ENCODE results near the gene EBF3.

The EBF3 gene

DNA sequence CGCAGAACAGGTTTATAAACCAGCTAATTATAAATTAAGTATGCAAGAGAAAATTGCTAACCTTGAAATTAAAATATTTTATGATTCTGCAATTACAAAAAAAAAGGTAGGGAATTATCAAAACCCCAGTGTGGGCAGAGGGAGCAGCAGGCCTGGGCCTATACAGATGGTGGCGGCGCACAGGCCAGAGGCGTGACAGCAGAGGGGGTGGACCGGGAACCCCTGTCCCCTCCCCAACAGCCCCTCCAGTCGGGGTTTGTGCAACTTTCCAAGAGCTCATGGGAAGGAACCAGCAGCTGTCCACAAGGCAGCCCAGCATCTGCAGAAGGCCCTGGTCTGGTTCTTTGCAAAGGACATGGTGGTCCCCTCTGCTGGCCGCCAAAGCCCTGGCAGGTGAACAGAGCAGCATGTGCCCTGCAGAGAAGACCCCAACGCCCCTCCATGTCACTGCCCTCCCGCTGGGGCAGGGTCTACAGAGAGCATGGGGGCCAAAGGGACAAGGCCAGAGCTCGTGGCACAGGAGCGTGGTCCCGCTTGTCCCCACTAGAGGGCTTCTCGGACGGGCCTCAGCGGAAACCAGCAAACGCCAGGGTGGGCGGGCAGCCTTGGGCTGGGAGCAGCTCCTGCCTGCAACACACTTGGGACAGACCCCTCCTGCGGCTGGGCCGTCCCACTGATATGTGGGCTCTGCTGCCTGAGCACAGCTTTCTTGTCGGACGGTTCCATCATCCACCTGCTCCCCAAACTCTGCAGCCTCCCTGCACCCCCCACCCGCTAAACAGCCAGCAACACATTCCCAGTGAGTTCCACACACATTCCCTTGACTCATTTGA, 75.1 kb downstream of the EBF3 start:
- peak; percentile 37 for DNase-seq

DNA sequence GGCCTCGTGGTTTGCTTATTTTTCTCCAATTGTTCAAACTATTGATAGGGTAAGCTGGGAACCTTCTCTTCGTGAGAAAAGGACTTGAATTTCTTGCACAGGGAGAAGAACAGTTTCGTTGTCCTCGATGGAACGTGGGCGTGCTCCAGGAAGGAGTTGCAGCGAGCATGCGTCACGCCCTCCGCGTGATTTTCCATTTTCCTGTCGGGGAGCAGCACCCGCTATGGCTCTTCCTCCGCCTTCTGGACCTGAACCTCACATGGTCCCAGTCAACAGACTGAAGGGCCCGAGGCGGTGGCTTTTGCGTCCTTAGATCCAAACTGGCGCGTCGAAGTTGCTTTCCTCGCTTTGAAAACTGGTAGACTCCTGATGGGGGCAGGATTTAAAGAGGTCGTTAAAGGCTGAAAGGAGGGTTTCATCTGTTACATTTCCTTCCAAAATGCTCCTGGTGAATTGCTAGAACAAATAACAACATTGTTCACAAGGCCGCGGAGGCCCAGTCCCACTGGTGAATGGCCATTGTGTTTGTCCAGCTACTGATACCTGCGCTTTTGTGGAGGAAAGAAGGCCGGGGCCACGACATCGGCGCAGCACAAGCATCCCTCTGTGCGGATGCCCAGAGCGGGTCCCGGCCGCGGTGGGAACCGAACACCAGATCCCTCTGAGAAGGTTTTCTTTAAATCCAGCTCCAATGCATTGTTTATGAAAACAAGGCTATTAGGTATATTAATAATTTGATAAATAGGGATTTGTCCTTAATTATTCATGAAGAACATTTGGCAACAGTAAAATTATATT, 75.9 kb downstream of the EBF3 start:
- no peak for DNase-seq

DNA sequence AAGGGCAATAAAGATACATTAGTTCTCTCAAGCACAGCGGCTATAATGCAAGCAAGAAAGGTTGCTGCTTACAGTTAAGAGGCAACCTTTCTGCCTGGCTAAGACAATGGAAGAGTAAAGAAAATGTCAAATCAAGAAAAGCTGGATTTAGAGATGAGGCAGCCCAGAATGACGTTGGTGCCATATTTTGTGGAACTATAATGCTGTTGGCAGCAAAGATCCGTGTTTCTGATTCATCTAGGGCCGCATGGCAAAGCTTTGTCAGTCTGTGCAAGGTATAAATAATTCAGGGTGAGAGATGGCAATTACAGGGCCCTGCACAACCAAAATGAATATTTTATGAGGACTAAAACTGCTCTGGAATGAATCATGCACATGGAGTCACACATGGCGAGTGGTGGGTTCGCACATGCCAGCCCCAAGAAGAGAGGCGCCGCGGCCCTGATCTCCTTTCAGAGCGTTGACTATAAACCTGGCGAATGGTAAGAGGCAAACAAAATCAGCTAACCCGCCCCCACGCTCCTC, 76.6 kb downstream of the EBF3 start:
- DNase-seq, result no peak

DNA sequence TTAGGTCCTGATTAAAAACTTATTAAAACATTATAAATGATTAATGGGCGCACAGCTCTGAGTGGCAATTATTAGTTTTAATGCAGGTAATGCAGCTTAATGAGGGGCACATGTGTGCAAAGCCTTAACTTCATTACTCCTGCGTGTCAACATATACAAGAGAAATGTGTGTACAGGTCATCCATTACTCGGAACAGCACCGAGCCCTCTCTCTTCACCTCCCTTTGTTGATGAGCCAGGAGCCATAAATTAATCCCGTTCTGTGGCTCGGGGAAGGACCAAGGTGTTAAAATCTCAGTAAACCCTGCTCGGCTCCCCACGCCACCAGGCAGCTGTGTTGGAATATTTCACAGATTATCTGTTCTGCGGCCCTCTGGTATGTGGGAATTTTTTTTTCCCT, 77.8 kb downstream of the EBF3 start:
- no peak for DNase-seq

DNA sequence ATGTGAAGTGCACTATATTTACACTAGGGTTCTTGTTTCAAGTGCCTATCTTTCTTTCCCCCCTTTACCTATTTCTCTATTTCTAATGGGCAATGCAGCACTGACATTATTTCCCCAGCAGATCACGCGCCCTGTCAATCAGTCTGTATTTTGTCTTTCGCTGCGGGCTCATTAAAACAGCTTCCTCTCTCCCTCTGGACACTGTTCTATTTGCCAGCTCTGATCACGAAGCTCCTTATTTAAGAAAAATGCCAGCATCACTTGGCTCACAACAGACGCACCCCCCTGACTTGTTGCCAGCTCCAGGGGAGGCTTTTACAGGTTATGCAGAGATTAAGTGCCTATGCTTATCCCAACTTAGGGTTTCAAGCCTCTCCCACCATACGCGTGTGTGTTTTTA, 78.5 kb downstream of the EBF3 start:
- DNase-seq, result no peak

DNA sequence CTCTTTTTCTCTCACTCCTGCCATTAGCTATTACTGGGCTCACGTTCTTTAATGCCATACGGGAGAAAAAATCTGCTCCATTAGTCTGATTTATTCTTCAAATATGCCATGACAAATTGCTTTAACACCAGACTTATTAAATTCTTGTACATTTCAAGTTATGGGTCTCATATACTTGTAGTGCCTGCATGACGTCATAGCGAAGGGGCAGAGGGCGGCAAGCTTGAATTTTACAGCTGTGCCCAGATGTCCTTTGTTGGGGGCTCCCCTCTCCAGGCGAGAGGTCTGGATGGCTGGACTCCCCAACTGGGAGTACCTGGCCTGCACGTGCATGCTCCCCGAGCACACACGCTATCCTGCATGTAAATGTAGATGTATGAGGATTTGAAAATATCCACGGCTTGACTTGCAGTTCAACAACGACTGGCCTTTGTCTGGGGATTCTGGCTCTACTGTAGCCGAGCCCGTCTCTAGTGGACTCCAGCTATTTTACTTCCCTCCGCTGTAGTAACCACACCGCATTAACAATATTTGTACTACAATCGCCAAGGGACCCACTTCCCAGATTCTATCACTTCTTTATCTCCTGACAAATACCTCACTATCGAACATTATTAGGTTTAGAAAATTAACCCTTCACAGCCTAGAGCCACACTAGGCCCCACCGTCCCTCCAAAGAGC, 79.5 kb downstream of the EBF3 start:
- DNase-seq, result no peak

DNA sequence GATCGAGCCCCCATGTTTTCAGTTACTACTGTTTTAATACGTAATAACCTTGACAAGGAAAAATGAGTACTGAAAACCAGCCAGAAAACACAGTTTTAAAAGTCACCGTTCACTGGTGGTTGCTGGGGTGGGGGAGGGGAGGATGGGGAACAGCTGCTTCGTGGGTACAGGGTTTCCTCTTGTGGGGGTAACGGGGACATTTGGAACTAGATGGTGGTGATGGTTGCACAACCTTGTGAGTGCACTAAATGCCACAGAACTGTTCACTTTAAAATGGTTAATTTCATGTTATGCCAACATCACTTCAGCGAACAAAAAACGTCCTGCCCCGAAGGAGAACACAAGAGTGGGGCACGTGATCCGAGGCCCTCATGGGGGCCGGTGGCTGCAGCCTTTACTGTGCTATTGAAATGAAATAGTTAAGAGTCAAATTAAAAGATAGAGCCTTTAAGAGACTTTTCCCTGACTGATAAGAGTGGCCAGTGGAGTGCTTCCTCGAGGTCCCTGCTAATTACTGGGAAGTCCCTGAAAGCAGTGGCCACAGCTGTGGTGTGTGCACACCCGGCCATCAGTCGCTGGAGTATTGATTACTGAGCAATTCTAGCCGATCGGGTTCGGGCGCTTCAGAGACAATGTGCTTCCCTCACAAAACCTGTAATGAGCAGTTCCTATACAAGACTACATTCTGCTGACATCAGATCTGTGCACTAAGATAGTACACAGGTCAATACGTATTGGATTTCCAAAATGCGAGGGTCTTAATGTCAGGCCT, 80.3 kb downstream of the EBF3 start:
- DNase-seq, result no peak

DNA sequence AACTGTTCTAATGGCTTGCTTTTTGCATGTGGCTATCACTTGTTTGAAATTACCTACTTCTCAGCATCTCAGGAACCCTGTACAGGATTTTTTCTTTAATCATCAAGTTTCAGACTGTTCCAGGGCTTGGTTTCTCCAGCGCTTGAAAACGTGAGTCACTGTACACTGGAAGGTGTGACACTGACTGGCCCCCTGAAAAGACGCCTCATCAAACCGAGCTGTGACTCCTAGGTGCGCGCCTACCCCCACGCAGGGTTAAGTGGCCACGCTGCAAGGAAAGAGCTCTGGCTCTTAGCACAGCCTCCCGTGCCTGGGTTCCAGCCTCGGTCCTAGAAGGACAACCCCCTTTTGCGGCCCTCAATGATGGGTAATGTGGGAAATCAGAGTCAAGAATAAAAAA, 81.0 kb downstream of the EBF3 start:
- no peak for DNase-seq

DNA sequence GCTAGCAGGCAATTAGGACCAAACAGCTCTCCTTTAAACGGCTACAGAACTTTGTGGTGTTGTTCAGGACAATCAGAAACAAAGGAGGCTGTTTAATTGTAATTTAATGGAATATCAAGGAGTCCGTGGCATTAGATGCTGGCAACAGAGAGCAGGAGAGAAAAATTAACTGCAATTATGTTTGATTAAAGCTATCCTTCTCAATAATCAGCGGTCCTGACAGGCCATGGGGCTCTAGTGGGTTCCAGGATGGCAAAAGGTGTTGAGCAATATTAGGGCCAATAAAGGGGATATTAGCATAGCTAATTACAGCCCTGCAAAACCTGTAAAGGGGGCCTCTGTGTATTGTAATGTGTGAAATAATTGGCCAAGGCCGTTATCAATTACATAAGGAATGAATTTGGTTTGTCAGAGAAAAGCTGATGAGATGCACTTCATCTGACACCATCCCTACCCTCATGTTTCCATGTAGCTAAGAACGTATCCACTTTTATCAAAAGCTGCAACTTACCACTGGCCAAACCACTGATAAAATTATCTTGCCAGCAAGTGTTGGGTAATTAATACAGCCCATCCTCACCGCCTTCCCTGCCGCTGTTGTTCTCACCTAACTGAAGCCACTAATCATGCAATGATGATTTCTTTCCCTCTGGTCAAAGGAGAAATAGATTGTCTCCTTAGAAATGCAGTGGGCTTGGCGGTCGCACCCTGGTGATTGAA, 81.6 kb downstream of the EBF3 start:
- DNase-seq, result no peak

DNA sequence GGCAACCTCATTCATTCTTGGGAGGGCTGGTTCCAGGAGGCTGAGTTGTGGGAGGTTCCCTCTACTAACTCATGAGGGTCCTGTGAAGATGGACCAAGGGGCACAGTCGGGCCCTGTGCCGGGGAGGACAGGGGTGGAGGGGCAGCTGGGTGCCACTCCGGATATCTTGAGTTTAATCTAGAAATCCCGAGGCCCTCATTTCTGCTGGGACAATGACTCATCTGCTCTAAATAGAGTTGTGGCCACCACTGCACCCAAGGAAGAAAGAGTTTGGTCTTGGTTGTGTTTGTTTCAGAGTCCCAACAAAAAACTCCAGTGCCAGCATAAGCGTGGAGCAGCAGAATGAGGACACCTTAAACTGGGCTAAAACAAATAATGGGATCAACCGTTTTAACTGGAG, 82.4 kb downstream of the EBF3 start:
- DNase-seq, result no peak

DNA sequence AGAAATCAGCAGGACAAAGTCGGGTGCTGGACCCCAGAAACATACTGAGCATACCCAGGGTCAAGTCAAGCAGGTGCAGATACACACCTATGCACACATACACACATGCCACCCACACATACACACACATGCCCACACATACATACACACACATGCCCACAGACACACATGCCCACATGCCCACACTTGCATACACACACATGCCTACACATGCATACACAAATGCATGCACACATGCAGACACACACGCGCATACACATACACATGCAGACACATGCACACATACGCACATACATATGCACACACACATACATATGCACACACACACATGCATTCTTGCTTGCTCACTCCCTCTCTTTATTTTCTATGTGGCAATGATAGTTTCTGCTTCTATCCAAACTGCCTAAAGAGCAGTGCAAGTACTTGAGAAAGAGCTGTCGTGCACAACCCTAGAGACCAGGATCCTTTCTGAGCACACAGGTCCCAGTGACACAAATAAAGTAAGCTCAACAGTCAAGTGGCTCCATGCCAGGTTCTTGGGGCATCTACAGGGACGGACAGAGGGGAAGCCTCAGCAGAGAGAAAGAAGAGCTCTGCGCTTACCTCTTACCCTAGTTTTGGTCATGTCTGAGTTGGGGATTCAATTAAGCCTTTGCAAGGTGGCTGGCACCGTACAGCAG, 83.7 kb downstream of the EBF3 start:
- no peak for DNase-seq

DNA sequence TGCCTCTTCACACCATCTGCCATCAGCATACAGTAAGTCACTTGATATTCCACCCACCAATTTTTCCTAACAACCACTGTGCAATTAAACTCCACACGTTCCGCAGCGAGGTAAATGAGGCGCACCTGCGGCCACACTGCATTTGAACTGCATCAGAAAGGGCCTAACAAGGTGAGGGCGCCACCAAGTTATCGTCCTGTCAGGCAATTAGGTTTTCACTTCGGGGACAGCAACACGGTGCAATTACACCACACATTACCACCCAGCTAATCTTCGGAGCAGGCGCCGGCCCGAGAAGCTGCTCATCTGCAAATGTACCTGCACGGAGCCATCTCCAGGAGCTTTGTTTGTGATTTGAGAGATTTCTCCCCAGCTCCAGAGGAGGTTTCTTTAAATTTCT, 84.4 kb downstream of the EBF3 start:
- no peak for DNase-seq

DNA sequence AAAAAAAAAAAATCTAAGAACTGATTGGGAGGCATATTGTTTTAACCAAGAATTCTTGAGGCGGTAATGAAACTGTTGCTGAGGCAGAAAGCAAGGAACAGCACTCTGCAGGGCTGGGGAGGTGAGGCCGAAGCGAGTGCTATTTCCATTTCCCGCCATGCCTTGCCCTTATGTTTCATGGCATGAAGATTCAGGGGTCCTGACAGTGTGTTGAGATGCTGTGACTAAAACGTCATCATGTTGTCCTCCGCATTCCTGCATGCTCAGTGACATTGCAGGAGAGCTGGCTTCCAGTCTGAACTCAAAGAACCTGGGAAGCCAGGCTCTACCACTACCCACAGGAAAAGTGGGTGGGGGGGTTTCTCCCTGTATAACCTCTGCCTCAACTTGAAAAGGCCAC, 85.2 kb downstream of the EBF3 start:
- no peak for DNase-seq

DNA sequence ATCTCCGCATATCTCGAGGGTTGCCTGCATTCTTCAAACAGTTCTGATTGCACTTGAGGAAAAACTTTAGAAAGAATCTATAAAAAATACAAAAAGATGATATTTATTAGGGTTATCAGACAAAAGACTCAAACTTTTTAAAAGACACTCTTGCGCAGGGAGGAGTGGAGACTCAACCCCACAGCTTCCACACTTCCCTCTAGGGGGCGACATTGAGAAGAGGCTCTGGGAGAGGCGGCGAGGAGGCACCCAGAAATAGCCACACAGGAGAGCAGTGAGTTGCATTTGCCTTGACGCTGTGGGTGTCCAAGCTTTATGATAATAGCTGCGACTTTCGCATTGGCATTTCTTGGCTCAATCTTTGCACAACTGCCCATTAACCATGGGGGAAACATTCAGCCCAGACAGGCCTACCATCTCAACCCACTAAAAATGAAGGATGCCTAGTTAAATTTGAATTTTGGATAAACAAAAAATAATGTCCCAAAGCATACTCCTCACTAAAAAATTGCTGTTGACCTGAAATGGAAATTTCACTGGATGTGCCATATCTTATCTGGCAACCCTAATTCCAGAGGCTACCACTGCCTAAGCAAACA, 86.2 kb downstream of the EBF3 start:
- no peak for DNase-seq

DNA sequence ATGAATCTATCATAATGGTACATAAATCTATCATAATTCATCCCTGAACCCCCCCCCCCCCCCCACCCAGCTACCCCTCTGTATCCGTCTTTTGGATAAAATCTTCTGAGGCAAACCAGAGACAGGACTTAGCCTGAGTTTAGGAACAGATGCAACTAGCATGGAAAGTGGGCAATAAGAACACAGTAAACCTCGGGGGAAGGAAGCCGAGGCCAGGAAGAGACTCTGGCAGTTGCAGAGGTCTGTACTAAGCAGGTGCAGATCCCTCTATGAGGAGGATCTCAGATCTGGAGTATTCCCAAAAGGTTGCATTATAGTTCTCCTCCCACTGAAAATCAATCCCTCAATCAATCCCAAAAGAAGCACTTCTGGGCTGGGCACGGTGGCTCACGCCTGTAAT, 87.2 kb downstream of the EBF3 start:
- no peak for DNase-seq

DNA sequence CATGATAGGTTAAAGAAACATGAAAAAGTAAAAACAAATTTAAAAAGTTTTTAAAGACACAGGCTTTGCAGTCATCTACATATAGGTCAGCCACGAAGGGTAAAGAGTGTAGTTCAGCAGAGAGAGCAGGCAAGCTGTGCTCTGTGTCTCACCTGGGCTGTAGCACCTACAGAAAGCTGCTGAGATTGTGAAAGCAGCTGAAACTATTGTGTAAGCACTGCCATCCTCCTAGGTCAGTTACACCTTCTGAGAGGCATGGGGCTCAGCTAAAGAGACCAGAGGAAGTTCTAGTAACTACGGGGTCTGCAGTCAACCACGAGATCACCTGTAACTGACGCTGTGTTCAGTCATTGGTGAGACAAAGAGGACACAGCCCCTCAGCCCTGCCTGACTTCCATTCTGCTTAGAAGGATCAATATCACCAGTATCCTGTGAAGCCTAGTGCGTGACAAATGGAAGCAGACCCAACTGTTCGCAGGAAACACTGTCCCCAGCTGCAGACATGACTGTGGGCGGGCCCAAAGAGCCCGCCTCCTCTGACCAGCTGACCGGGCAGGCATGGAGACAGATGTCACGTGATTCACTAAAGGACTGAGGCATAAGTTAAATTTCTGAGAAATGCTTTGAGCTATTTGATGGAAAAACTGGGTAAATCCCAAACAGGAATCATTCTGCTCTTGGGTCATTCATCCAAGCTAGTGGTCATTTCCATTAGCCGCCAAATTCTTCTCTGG, 87.9 kb downstream of the EBF3 start:
- no peak for DNase-seq

DNA sequence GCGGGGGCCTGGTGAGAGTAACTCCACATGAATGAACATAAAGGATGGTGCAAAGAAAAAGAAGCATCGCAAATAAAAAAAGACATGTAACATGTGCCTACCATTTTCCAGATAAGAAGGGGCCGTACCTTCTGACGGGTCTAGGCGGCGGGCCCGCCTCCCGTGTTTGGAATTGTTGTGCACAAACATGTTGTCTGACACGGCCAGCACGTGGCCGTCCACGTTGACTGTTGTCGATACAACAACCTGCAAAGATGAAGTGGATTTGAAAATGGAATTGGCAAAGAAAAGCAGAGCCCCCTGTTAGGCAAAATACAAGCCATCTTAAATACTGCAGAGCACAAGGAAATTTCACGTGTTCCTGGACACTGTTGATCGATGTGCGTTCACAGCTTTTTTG, 90.7 kb downstream of the EBF3 start:
- no peak for DNase-seq

DNA sequence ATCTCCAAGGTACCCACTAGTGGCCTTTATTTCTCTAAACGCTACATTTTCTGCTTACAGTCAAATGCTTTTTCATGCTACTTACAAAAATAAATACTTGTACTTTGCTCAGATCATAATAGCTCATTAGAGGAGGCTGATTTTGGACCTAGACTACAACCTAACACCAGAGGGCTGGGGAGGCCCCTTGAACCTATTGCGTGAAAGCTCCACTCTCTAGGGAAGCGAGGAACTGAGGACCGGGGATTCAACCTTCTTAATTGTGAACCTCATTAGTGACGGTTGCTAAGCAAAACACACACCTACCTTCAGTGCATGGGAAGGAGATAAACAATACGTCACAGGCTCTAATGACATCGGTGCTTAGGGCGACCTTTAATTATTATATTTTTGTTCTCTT, 92.1 kb downstream of the EBF3 start:
- no peak for DNase-seq

DNA sequence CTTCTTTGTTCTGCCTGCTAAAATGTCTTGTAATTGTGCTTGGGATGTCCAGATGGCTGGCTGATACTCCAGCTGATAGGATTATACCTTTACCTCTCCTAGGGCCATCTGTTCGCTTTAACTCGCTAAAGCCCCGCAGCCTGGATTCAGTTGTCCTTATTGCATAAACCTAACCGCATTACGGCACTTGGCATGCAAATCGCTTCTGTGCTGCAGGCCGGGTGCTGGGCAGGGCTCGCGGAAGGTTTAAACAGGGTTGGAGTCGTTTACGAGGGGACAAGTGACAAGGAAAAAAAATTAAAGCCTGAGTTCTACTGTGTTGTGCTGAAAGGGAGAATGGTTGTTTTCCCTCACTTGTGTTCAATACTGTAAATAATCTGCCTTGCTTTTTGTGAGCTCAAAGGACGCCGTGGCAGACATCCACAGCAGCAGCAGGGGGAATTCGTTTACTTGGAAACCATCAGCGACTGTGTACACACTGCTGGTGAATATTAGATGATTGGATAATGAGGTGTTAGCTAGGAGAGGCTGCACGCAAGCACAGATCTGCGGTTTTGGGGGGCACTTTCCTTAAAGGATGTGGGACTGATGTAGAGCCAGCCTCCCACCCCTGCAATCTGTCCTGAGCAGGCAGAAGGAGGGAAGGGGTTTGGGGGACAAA, 93.0 kb downstream of the EBF3 start:
- no peak for DNase-seq

DNA sequence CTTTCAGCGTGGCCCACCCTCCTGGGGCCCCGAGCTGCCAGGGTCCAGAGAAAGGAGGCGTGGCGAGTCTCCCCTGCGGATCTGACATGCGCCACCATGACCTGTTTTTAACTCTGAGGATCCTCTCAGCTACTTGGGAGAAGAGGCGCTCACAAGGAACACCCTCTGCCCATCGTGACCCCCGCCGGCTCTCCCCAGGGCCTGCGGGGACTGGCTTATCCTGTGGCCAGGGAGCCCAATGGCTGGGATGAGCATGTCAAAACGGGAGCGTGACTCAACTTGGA, 93.7 kb downstream of the EBF3 start:
- no peak for DNase-seq
